Nephron progenitor cell (in vitro differentiated cells): Measurements from ENCODE around the gene BMP4.

Experiments used
- DNase-seq: peaks from one replicate; pipeline ENCODE4 v3.0.0; 2021
- H3K27ac Mint-ChIP-seq: 2 replicates; pipeline ENCODE4 v1.8.0; 2021; ENCODE audit warnings: mild to moderate bottlenecking, moderate library complexity, mixed read lengths
- H3K27me3 Mint-ChIP-seq: 2 replicates; pipeline ENCODE4 v1.8.0; 2021; ENCODE audit warnings: mild to moderate bottlenecking, low read depth, mixed read lengths; ENCODE audit not compliant: poor library complexity
- H3K36me3 Mint-ChIP-seq: 2 replicates; pipeline ENCODE4 v1.8.0; 2021; ENCODE audit warnings: low read depth, mixed read lengths
- H3K4me1 Mint-ChIP-seq: 2 replicates; pipeline ENCODE4 v1.8.0; 2021; ENCODE audit warnings: mixed read lengths
- H3K4me3 Mint-ChIP-seq: 2 replicates; pipeline ENCODE4 v1.8.0; 2021; ENCODE audit warnings: mild to moderate bottlenecking, moderate library complexity, mixed read lengths
- H3K9me3 Mint-ChIP-seq: 2 replicates; pipeline ENCODE4 v1.8.0; 2021; ENCODE audit warnings: mild to moderate bottlenecking, moderate library complexity, mixed read lengths
- CTCF ChIP-seq: fragments of 200-600 bp; sonication (generic); IDR thresholded peaks from 2 replicates; pipeline ENCODE4 v1.5.0; 2021; ENCODE audit warnings: antibody characterized with exemption

Gene BMP4

GRCh38 chr14:53927171-53927570, 29.5 kb downstream of the BMP4 start:
- TF ChIP-seq CTCF = no peak
- H3K4me1 Mint-ChIP-seq = peaks cover 26% of the 10 kb centered on the region
- H3K27ac Mint-ChIP-seq = no peak overlapping the region
- peaks cover 9% of the 10 kb centered on the region for H3K27me3 Mint-ChIP-seq
- no peaks in the 10 kb centered on the region for H3K9me3 Mint-ChIP-seq
- DNase-seq = no peak
- no peaks in the 10 kb centered on the region for H3K36me3 Mint-ChIP-seq
- H3K4me3 Mint-ChIP-seq = no peak overlapping the region

GRCh38 chr14:53925201-53925766, 31.3 kb downstream of the BMP4 start:
- no peak overlapping the region for H3K27ac Mint-ChIP-seq
- no peak for DNase-seq
- H3K36me3 Mint-ChIP-seq = no peaks in the 10 kb centered on the region

GRCh38 chr14:53924753-53925152, 31.9 kb downstream of the BMP4 start:
- H3K4me1 Mint-ChIP-seq = peaks cover 14% of the 10 kb centered on the region
- no peaks in the 10 kb centered on the region for H3K9me3 Mint-ChIP-seq
- no peak for TF ChIP-seq CTCF
- no peak overlapping the region for H3K27ac Mint-ChIP-seq
- no peak overlapping the region for H3K4me3 Mint-ChIP-seq
- DNase-seq = no peak
- peaks cover 9% of the 10 kb centered on the region for H3K27me3 Mint-ChIP-seq
- H3K36me3 Mint-ChIP-seq = no peaks in the 10 kb centered on the region

More at GRCh38 chr14:53925201-53925766, 31.3 kb downstream of the BMP4 start:
- Mint-ChIP-seq H3K27me3 (peaks cover 9% of the 10 kb centered on the region), H3K9me3 (no peaks in the 10 kb centered on the region), H3K4me3 (no peak overlapping the region), H3K4me1 (peaks cover 20% of the 10 kb centered on the region)
- no peak for TF ChIP-seq CTCF

GRCh38 chr14:53921027-53921426, 35.6 kb downstream of the BMP4 start:
- Mint-ChIP-seq H3K27me3 (peaks cover 8% of the 10 kb centered on the region), H3K27ac (no peak overlapping the region), H3K36me3 (no peaks in the 10 kb centered on the region), H3K4me3 (no peak overlapping the region), H3K9me3 (no peaks in the 10 kb centered on the region), H3K4me1 (peaks cover 13% of the 10 kb centered on the region)
- no peak for TF ChIP-seq CTCF
- DNase-seq = no peak

- H3K4me3 Mint-ChIP-seq = no peak overlapping the region
- no peak for TF ChIP-seq CTCF
- H3K9me3 Mint-ChIP-seq = peaks cover 14% of the 10 kb centered on the region
- no peak for DNase-seq
- no peak overlapping the region for H3K27ac Mint-ChIP-seq
- no peaks in the 10 kb centered on the region for H3K36me3 Mint-ChIP-seq
- H3K27me3 Mint-ChIP-seq = no peaks in the 10 kb centered on the region
- no peaks in the 10 kb centered on the region for H3K4me1 Mint-ChIP-seq
Observed at GRCh38 chr14:53916239-53916638, 40.4 kb downstream of the BMP4 start.

- H3K27ac Mint-ChIP-seq = no peak overlapping the region
- no peak for DNase-seq
- TF ChIP-seq CTCF = no peak
- H3K4me3 Mint-ChIP-seq = no peak overlapping the region
- H3K36me3 Mint-ChIP-seq = no peaks in the 10 kb centered on the region
- peaks cover 14% of the 10 kb centered on the region for H3K9me3 Mint-ChIP-seq
- no peaks in the 10 kb centered on the region for H3K4me1 Mint-ChIP-seq
- H3K27me3 Mint-ChIP-seq = no peaks in the 10 kb centered on the region
Observed at GRCh38 chr14:53915364-53916014, 41.1 kb downstream of the BMP4 start.
